HG03135 (cell line): ENCODE data around the gene METTL17.
"Not testable (repeated sequence)": the region's sequence is repeated elsewhere in the genome, so short reads cannot be mapped to it uniquely, and the experiment has no call there.

Experiments used
- ATAC-seq: cut with Tn5 transposase; IDR thresholded peaks from one replicate; pipeline ENCODE4 v1.9.1; 2021; ENCODE audit warnings: mild to moderate bottlenecking, moderate library complexity; ENCODE audit not compliant: unreplicated experiment

Gene METTL17

GRCh38 chr14:20989787-20990600 lies at the start of gene METTL17:
Gene METTL17 (plus strand): TSS chr14:20989980. CDS start chr14:20990003, 23 bp downstream.
- peak; percentile 97 for ATAC-seq

DNA sequence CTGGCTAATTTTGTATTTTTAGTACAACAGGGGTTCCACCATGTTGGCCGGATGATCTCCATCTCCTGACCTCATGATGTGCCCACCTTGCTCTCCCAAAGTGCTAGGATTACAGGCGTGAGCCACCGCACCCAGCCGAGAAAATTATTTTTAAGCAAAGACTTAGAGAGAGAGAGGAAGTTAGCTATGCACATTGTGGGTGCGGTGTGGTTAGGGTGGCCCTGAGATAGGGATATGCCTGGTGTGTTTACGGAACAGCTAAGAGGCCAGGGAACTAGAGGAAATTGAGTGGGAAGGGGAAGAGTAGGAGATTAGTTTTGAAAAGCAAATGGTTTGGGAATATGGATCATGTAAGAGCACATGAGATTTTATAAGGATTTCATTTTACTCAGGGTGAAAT lies 44.6 kb upstream of the METTL17 start:
- not testable (repeated sequence) for ATAC-seq

- not testable (repeated sequence) for ATAC-seq
Measured at GRCh38 chr14:20946707-20947106, 43.1 kb upstream of the METTL17 start.

GRCh38 chr14:20954736-20955537 lies 34.8 kb upstream of the METTL17 start, which contains the start of gene RNASE2:
Gene RNASE2 (plus strand): TSS chr14:20955487. CDS start chr14:20955772, 285 bp downstream.
- not testable (repeated sequence) for ATAC-seq

- ATAC-seq, result not testable (repeated sequence)
Measured at GRCh38 chr14:20955538-20955873, 34.3 kb upstream of the METTL17 start.

- ATAC-seq, result no peak
Measured at GRCh38 chr14:20956376-20956976, 33.3 kb upstream of the METTL17 start.

DNA sequence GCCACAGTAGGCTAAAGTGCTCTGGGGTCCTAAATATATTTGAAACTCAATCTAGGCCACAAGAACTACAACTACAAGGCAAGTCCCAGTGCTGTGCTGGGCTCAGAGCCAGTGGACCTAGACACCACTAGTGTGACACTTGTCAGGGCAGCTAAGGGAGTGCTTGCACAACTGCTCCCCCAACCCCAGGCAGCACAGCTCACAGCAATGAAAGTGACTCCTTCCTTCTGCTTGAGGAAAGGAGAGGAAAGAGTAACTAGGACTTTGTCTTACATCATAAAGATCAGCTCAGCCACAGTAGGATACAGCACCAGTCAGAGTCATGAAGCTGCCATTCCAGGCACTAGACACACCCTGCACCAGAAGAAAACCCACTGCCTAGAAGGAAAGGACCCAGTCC lies 30.8 kb upstream of the METTL17 start:
- ATAC-seq, result not testable (repeated sequence)

DNA sequence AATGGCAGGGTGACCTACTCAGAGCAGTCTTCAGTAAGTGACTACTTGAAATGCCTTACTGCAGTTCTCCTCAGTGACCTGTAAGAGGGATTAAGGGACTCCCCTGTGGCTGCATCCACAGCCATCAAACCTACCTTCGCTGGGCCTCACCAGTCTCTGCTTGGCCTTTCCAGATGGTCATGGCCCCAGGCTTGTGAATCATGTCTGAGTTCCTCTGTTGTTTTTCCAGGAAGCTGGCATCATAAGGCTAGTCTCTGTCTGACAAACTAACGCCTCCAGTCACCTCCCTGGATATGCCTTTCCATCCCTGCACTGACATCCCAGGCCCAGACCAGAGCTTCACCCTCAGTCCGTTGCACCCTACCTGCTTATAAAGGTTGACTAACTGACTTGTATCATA lies 20.4 kb upstream of the METTL17 start:
- ATAC-seq, result no peak

DNA sequence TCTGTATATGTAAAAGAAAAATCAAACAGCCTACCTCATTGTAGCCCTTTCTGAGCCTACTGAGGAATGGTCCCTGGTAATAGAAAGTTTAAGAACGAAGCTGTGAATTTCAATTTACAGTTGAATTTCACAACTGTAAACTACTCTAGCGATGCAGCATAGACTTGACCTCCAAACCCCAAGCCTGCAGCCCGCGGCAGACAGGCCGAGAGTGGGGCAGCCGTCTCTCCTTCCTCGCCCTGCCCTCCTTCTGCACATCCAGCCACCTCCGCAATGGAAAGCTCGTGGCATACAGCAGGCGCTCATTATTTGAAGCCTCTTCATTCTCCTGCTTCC lies 19.2 kb upstream of the METTL17 start:
- peak; percentile 10 for ATAC-seq

GRCh38 chr14:20970983-20971704 lies 18.6 kb upstream of the METTL17 start:
- ATAC-seq, result peak; percentile 91

DNA sequence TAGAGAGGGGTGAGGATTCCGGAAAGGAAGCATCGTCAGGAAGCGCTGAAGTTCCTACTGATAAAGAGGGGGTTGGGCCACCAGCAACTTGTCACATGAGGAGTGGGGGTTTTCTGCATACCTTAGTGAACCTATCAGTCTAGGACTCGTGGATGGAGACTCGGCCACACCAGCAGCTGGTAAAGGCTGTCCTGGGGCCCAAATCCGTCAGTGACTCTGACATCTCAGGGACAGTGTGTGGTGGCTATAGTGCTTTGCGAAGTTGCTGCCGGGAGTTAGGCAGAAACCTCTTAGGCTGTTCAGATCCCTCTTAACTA lies 18.1 kb upstream of the METTL17 start:
- ATAC-seq, result peak; percentile 20

GRCh38 chr14:20973501-20973900 lies 16.3 kb upstream of the METTL17 start:
- ATAC-seq, result no peak

- no peak for ATAC-seq
Measured at GRCh38 chr14:20976291-20976690, 13.5 kb upstream of the METTL17 start.

DNA sequence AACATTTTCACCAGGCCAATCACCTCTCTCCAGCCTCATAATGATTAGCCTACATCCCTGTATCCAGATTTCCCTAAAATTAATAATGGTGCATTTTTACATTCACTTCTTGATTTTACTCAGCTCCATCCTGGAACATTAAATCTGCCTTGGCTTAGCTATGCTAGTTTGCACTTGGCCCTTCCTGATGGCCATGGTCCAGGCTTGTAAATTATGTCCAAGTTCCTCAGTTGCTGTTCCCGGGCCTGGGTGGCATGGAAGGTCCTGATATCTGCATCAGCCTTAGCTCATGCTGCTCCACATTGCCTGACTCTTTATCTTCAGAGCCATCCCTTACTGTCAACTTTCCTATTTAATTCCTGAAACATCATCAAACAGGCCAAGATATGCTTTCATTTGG lies 11.1 kb upstream of the METTL17 start:
- ATAC-seq, result no peak

- ATAC-seq, result no peak
Measured at GRCh38 chr14:20980906-20981305, 8.9 kb upstream of the METTL17 start.

DNA sequence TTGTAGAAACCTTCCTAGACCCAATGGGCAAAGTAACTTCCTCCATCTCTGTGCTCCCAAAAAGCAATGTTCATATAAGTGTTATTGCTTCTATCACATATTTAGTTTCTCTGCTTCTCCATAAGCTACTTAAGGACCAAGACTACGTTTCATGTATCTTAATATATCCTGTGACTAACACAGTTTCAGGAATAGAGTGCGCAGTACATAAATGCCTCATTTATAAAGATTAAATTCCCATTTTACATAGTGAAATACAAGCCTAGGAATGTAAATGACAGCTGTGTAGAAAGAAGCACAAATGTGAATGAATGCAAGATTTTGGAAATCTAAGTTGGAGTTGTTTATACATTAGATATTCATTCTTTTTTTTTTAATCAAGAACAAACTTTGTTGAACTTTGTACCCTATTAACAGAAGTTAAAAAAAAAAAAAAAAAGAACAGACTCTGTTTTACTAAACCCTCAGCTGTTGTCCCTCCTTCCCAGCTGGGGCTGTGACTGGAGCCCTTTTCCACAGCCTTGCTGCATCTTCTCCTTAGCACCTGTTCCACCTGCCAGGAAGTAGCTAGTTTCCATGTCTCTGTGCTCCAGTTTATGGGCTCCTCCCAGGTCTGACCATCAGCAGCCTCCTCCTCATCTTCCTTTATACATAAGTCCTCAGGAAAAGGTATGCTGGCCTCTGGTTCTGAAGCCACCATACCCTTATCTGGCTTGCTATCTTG lies 7.0 kb upstream of the METTL17 start:
- ATAC-seq, result no peak

DNA sequence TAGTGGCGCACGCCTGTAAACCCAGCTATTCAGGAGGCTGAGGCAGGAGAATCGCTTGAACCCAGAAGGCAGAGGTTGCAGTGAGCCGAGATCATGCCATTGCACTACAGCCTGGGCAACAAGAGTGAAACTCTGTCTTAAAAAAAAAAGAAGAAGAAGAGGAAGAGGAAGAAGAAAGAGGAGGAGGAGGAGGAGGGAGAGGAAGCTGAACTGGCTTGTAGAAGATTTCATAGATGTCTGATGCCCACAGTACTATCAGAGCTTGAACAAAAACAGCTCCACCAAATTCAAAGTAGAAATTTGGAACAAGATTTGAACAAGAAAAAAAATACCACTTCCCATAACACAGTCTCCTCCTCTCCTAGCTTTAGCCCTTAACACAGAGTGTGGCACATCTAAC lies 4.1 kb upstream of the METTL17 start:
- not testable (repeated sequence) for ATAC-seq

GRCh38 chr14:20986811-20987210 lies 3.0 kb upstream of the METTL17 start:
- no peak for ATAC-seq

DNA sequence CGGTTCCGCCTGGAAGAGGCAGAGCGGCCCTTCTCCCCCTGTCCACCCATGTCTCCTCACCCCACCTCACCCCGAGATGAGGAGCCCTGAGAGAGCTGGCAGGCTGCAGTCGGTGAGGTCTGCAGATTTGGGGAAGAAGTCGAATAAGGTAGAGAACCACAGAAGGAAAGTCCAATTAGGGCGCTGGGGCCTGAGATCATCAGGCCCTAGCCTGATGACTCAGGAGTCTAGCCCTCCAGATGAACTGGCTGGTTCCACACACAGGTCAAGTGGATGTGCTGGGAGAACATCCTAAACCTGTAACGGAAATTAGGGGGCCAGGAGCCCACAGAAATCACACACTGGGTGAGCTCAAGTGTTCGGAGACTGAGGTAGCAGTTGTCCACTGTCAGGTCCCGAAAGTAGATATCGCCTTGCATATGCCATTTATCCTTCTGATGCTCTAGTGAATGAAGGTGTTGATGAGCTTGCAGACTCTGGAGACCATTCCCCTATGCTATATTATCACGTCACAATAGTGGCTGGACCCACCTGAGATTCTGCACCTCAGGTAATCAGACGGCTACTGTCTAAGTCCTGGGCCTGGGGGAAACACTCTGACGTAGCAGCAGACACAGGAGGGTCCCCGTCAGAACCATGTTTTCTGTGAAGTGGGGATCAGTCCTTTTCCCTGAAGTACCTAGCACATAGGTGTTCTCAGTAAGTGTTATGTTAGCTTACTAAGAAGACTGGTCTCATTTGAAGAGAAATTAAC lies 886 bp upstream of the METTL17 start:
- no peak for ATAC-seq

DNA sequence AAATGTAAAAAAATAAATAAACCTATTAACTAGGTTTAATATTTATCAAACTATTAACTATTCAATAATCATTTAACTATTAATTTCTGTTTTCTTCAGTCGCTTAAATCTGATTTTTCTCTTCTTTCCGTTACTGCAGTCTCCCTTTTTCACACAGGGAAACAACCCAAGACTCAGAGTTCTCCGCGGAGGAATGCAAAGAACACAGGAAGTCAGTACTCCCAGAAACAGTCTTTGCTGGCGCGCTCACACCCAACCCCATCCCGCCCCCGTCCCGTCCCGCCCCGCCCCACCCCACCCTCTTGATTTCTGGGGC lies 351 bp upstream of the METTL17 start:
- ATAC-seq, result no peak
